Measurements from ENCODE around the gene UFSP1.

UFSP1 gene

DNA sequence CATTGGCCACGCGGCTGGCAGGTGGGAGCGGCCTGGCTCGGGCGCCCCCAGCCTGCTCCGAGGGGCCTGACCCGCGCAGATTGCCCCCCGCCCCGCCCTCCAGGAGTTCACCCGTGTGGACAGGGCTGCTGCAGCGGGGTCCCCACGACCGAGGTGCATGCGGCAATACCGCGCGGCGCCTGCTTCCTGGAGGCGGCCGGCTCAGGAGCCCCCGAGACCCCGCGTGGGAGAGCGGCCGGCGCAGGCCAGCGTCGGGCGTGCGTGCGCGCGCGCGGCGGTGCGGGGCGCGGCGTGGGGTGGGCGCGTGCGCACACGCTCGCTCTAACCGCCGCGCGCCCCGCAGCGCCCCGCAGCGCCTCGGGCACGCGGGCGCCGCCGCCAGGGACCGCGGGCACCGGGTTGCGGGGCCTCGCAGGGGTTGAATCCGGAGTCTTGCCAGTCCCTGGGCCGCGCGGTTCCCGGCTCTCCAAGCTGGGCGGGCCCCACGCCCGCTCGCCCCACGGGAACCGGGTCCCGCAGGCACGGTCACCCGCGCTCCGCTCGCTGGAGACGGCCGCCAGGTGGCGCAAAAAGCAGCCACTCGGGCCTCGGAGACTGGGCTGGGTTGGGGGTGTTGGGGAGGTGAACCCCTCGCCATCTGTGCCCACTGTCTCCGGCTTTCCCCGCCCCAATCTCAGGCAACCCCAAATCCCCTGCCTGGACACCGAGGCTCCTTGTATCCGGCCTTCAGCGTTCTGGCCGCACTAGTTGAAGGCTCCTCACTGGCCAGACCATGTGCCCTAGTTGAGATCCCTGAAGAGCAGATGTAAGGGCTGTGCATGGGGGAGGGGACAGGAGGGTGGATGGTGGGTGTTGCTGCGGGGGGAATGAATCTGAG lies 7.5 kb upstream of the UFSP1 start:
- no peaks in the 10 kb centered on the region for H3F3A ChIP-seq (ENCODE audit: insufficient read depth)
- H3K27me3 ChIP-seq (ENCODE audit: low read length), result no peaks in the 10 kb centered on the region
- H3K9me3 ChIP-seq (ENCODE audit: insufficient read depth, low read length), result no peaks in the 10 kb centered on the region
- no peak overlapping the region for H3K4me3 ChIP-seq (ENCODE audit: insufficient read depth, low read length, poor library complexity, severe bottlenecking)
- no peak overlapping the region for H3K27ac ChIP-seq (ENCODE audit: low read depth, low read length)
- H3K79me2 ChIP-seq (ENCODE audit: insufficient read depth, low read length), result no peaks in the 10 kb centered on the region
- TF ChIP-seq EZH2phosphoT487 (conservative IDR thresholded peaks at IDR 0.05; ENCODE audit: low read length), result no peak
- peak; percentile 59 for TF ChIP-seq CTCF (IDR thresholded peaks at IDR 0.05; ENCODE audit: insufficient read depth, low read length, poor library complexity, severe bottlenecking)
- H4K20me1 ChIP-seq (ENCODE audit: low read depth, low read length), result no peaks in the 10 kb centered on the region
- no peak overlapping the region for H3K4me2 ChIP-seq (ENCODE audit: low read depth, low read length, poor library complexity, severe bottlenecking)
- H3K9me2 ChIP-seq (replicated peaks; ENCODE audit: insufficient read depth, low read length), result no peaks in the 10 kb centered on the region
- no peaks in the 10 kb centered on the region for H3K36me3 ChIP-seq (ENCODE audit: low read length)
- no peak overlapping the region for H3K9ac ChIP-seq (ENCODE audit: low read length)
- no peak overlapping the region for H2AFZ ChIP-seq (ENCODE audit: low read depth, low read length, severe bottlenecking)

- Histone ChIP-seq H3K9me3 (ENCODE audit: insufficient read depth, low read length) (no peaks in the 10 kb centered on the region), H3K9ac (ENCODE audit: low read length) (no peak overlapping the region), H3K27me3 (ENCODE audit: low read length) (no peaks in the 10 kb centered on the region), H4K20me1 (ENCODE audit: low read depth, low read length) (no peaks in the 10 kb centered on the region), H3K27ac (ENCODE audit: low read depth, low read length) (no peak overlapping the region), H3F3A (ENCODE audit: insufficient read depth) (peaks cover 4% of the 10 kb centered on the region; the same call in 1 of the 2 replicates), H3K36me3 (ENCODE audit: low read length) (no peaks in the 10 kb centered on the region), H3K4me2 (ENCODE audit: low read depth, low read length, poor library complexity, severe bottlenecking) (no peak overlapping the region), H3K79me2 (ENCODE audit: insufficient read depth, low read length) (no peaks in the 10 kb centered on the region), H3K9me2 (replicated peaks; ENCODE audit: insufficient read depth, low read length) (no peaks in the 10 kb centered on the region), H3K4me3 (ENCODE audit: insufficient read depth, low read length, poor library complexity, severe bottlenecking) (no peak overlapping the region), H2AFZ (ENCODE audit: low read depth, low read length, severe bottlenecking) (no peak overlapping the region)
- TF ChIP-seq CTCF (IDR thresholded peaks at IDR 0.05; ENCODE audit: insufficient read depth, low read length, poor library complexity, severe bottlenecking) (no peak), EZH2phosphoT487 (conservative IDR thresholded peaks at IDR 0.05; ENCODE audit: low read length) (no peak)
Measured at GRCh38 chr7:100895956-100896731, 6.6 kb upstream of the UFSP1 start.

GRCh38 chr7:100895701-100895955 lies 6.1 kb upstream of the UFSP1 start, which contains the start of gene ACHE:
TSS of gene ACHE (minus strand) at chr7:100895888. CDS start at chr7:100894232, 1,656 bp downstream.
- no peaks in the 10 kb centered on the region for H3K9me3 ChIP-seq (ENCODE audit: insufficient read depth, low read length)
- H3K27me3 ChIP-seq (ENCODE audit: low read length), result no peaks in the 10 kb centered on the region
- H3K4me2 ChIP-seq (ENCODE audit: low read depth, low read length, poor library complexity, severe bottlenecking), result peak within 1 kb of the TSS; percentile 36
- no peaks in the 10 kb centered on the region for H3K79me2 ChIP-seq (ENCODE audit: insufficient read depth, low read length)
- TF ChIP-seq EZH2phosphoT487 (conservative IDR thresholded peaks at IDR 0.05; ENCODE audit: low read length) (no peak), CTCF (IDR thresholded peaks at IDR 0.05; ENCODE audit: insufficient read depth, low read length, poor library complexity, severe bottlenecking) (no peak)
- H3K4me3 ChIP-seq (ENCODE audit: insufficient read depth, low read length, poor library complexity, severe bottlenecking), result no peak within 1 kb of the TSS
- H3K36me3 ChIP-seq (ENCODE audit: low read length), result no peaks in the 10 kb centered on the region
- peaks cover 4% of the 10 kb centered on the region; the same call in 1 of the 2 replicates for H3F3A ChIP-seq (ENCODE audit: insufficient read depth)
- H4K20me1 ChIP-seq (ENCODE audit: low read depth, low read length), result no peaks in the 10 kb centered on the region
- no peak within 1 kb of the TSS for H3K27ac ChIP-seq (ENCODE audit: low read depth, low read length)
- H2AFZ ChIP-seq (ENCODE audit: low read depth, low read length, severe bottlenecking), result no peak within 1 kb of the TSS
- no peak within 1 kb of the TSS for H3K9ac ChIP-seq (ENCODE audit: low read length)
- H3K9me2 ChIP-seq (replicated peaks; ENCODE audit: insufficient read depth, low read length), result no peaks in the 10 kb centered on the region

Data from SU-DHL-6 (cell line).